Raji (cell line): ENCODE data around the gene MUSTN1.

Experiments used
- POLR2A ChIP-seq: IDR thresholded peaks from 2 replicates; pipeline ENCODE4 v1.6.1; 2011; ENCODE audit warnings: low read depth, low read length, control low read depth; ENCODE audit not compliant: insufficient read depth

The MUSTN1 gene

GRCh38 chr3:52834871-52835501, at the start of gene MUSTN1:
Gene MUSTN1 (minus strand): TSS chr3:52835019. CDS start chr3:52834948, 71 bp downstream.
- no peak for TF ChIP-seq POLR2A

DNA sequence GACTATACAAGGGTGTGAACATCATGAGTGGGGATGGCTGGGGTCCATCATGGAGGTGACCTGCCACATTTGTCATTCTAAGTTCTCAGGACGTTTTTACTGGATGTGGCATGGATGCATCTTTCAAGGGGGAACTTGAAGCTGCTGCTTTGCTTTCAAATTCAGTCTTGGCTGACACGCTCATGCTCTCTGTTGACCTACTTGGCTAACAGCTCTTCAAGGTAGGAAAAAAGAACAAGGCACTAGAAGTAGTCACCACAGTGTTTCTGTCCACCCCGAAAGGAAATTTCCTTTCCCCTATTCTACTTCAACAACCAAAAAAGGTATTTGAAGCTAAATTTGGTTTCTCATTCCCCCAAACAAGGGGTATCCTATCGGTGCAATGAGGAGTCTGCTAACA, 47.6 kb upstream of the MUSTN1 start:
- no peak for TF ChIP-seq POLR2A

GRCh38 chr3:52881871-52882270, 47.1 kb upstream of the MUSTN1 start:
- TF ChIP-seq POLR2A = no peak

DNA sequence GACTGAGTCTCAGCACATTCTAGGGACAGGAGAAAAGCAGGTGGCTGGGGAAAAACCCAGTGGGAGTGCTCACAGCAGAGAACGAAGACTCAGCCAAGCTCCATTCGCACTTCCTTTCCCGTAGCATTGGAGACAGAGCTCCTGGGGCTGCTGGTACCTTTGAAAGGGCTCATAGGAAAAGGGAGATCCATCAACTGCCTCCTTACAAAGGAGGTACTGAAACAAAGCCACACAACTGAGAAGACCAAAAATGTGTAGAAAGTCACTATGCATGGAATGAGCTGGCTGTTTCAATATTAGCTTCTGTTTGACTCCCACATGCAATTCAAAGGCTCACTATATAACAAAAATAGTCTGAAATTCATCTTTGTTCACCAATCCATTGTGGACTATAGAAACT, 45.7 kb upstream of the MUSTN1 start:
- TF ChIP-seq POLR2A = no peak

- TF ChIP-seq POLR2A = no peak
Measured at GRCh38 chr3:52880047-52880446, 45.2 kb upstream of the MUSTN1 start.

- no peak for TF ChIP-seq POLR2A
Measured at GRCh38 chr3:52879581-52879980, 44.8 kb upstream of the MUSTN1 start.

DNA sequence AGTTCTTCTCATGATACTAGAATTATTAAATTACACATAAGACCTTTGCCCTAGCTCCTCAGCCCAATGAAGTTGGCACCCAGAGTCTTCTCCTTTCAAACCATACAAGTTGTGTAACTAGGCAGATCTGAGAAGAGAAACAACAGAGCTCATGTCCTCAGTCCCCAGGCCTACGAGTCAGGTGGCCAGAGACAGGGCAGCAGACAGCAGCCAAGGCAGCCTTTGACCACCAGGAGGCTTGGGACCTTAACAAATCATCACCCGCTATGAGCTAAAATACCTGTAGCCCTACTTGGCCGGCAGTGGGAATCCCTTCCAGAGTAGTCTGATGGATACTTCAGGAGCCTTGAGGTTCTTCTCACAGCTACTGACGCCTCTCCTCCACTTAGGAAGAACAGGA, 44.3 kb upstream of the MUSTN1 start:
- TF ChIP-seq POLR2A = no peak

DNA sequence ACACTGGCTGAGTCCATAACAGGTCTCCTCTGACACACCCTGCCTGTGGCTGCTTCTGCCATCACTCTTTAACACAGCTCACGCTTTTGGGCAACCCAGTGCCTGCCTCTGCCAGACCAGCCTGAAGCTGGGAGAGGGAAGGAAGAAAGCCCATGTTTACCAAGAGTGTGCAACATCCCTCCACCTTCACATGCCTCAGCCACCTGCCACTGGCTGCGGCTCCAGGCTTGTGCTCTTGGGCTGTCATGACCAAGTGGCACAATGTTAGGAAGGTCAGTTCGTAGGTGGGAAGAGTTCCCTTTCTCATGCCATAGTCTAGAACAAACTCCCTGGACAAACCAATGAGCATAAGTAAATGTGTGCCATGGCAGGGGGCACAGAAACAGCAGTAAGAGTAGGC, 42.3 kb upstream of the MUSTN1 start:
- TF ChIP-seq POLR2A = no peak

DNA sequence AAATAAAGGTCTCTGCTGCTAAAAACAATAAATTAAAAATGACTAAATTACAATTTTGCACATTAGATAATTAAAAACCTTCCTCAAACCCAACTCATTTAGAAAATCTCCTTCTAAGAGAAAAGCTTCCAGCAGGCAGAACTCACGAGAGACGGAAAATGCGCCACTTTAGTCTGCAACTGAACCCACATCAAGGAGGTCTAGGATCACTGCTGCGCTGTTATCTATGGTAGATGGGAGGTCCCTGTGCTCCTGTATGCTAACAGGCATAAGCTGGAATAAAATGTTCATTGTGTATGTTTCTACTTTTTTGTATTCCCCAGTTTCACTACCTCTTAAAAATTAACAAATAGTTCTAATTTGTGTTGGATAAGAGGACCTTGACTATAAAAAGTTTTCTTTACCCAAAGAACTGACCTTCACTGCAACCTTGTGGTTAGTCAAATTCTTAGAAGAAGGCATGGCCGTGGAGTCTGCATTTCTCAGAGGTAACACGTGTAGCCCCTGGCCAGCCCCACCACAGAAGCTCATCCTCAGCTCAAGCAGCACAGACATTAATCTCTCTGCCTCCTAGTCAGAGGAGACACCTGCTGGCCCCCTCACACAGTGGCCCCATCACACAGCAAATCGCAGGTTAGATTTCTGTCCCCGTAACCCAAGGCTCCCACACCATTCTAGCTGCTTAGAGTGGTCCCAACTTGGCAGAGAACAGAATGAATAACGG, 40.2 kb upstream of the MUSTN1 start:
- TF ChIP-seq POLR2A = no peak

DNA sequence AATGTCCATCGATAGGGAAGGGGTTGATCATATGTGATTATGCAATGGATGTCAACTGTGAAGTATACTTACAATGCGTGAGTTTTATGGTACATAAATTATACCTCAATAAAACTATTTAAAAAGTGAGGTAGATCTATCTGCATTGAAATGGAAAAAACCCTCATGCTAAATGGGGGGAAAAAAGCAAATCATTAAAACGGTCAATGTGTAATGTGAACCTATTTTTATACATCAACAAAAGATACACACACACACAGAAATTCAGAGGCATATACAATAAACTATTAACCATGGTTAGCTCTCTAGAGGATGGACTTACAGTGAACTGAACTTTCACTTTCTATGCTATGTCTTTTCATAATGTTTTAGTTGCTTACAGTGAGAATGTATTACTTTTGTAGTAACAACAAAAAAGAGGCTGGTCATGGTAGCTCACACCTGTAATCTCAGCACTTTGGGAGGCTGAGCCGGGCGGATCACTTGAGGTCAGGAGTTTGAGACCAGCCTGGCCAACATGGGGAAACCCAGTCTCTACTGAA, 39.4 kb upstream of the MUSTN1 start:
- TF ChIP-seq POLR2A = no peak

DNA sequence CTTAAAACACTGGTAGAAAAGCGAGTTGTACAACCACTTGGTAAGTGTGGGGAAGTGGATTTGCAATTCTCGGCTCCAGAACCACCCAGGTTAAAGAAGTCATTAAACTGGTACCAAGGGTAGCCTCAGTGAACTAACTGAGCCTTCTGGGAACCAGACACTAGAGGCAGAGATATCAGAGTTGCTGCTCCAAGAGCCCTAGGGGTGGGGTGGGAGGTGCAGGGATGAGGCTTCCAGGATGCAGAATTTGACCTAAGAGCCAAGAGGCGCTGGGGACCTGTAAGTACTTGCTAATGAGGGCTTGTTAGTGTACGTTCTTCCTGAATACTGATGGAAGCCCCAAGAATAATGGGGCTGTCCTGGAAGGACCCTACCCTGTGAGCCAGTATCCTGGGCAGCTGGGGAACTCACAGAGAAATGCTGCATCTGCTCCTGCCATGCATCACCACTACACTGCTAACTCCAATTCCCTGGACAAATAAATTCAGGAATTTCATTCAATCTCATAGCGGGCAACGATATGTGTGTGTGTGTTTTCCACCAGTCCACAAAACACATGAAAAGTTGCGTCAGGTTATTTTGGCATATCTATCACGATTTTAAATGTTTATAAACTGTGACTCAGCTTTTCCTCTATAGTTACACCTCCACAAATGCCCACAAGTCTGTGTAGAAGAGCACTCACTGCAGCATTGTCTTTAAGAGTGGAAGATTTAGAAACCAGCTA, 38.8 kb upstream of the MUSTN1 start:
- no peak for TF ChIP-seq POLR2A

DNA sequence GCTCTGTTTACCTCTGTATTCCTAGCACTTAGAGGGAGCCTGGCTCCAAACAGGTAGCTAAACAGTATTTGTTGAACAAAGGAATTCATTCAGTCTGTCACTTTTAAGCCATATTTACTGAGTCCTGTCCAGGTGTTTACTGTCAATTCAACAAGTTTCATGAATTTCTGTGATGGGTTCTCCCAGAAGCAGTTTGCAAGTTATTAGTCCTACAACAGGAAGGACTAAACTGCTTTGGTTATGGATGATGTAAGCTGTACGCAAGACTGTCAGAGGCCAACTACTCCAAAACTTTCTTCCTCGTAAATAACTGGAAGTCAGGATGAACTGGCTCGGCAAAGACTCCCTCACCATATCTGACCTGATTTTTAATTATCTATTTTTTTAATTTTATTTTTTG, 37.4 kb upstream of the MUSTN1 start:
- no peak for TF ChIP-seq POLR2A

GRCh38 chr3:52871761-52872160, 36.9 kb upstream of the MUSTN1 start:
- no peak for TF ChIP-seq POLR2A

DNA sequence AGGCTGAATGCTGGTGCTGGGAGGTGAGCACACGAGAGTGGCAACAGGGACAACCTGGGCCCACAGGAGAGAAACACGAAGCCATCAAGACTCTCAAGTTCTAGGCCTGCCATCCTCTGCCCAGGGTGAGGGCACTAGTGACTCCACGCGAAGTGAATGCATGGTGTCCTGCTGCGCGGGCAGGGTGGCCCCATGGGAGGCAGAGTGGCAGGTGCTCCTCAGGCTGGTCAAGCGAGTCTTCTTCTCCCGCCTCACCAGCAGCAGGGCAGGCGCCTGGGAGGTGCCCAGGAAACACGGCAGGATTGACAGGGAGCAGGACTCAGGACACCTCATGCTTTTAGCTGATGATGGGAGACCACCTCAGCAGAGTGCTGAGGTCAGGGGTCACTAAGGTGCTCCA, 35.7 kb upstream of the MUSTN1 start:
- TF ChIP-seq POLR2A = no peak

DNA sequence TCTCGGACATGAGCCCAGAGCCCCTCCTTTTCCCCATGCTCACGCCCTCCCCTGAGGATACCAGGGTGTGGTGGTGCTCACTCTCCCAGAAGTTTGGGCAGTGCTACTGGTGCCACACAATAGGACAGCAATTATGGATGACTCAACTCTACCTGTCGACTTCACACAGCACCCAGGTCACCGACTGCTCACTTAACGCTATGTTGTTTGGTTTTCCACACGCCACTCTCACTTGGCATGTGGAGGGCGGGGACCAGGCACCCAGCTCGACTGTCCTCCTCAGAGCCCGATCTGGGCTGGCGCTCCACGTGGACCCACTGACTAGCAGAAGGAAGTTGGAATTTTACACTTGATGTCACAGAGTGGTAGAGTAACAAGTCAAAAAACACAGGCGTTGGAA, 31.6 kb upstream of the MUSTN1 start:
- no peak for TF ChIP-seq POLR2A

GRCh38 chr3:52865994-52866393, 31.2 kb upstream of the MUSTN1 start:
- no peak for TF ChIP-seq POLR2A
